ENCODE measurements around the gene E2F6.
A peak's percentile ranks its signal among the peaks of the same experiment; 100 is the strongest.

Gene E2F6

GRCh38 chr2:11456251-11456650 lies 9.7 kb downstream of the E2F6 start:
- DNase-seq, result no peak

GRCh38 chr2:11454824-11455223 lies 11.1 kb downstream of the E2F6 start:
- DNase-seq, result no peak

- DNase-seq, result no peak
Measured at GRCh38 chr2:11450791-11451190, 15.2 kb downstream of the E2F6 start.

- DNase-seq, result peak in 1 of 2 donors; percentile 17
Measured at GRCh38 chr2:11446733-11447248, 19.2 kb downstream of the E2F6 start.

- DNase-seq, result no peak
Measured at GRCh38 chr2:11444737-11445136, 21.2 kb downstream of the E2F6 start.

GRCh38 chr2:11438555-11439080 lies 27.3 kb downstream of the E2F6 start:
- DNase-seq, result no peak

GRCh38 chr2:11437602-11438001 lies 28.4 kb downstream of the E2F6 start:
- no peak for DNase-seq

GRCh38 chr2:11435036-11435435 lies 30.9 kb downstream of the E2F6 start:
- DNase-seq, result no peak

GRCh38 chr2:11434443-11434842 lies 31.5 kb downstream of the E2F6 start:
- DNase-seq, result no peak

GRCh38 chr2:11433822-11434221 lies 32.1 kb downstream of the E2F6 start:
- no peak for DNase-seq

- DNase-seq, result no peak
Measured at GRCh38 chr2:11430729-11431128, 35.2 kb downstream of the E2F6 start.

GRCh38 chr2:11427224-11427623 lies 38.7 kb downstream of the E2F6 start:
- no peak for DNase-seq

GRCh38 chr2:11422901-11423435 lies 43.0 kb downstream of the E2F6 start:
- no peak for DNase-seq

- no peak for DNase-seq
Measured at GRCh38 chr2:11422491-11422865, 43.5 kb downstream of the E2F6 start.

- DNase-seq, result no peak
Measured at GRCh38 chr2:11421863-11422490, 44.0 kb downstream of the E2F6 start.

- DNase-seq, result no peak
Measured at GRCh38 chr2:11420671-11421070, 45.3 kb downstream of the E2F6 start.

- no peak for DNase-seq
Measured at GRCh38 chr2:11420190-11420589, 45.8 kb downstream of the E2F6 start.

- no peak for DNase-seq
Measured at GRCh38 chr2:11419781-11420180, 46.2 kb downstream of the E2F6 start.

GRCh38 chr2:11417946-11418585 lies 47.9 kb downstream of the E2F6 start:
- no peak for DNase-seq

GRCh38 chr2:11416931-11417330 lies 49.0 kb downstream of the E2F6 start:
- DNase-seq, result no peak

- DNase-seq, result no peak
Measured at GRCh38 chr2:11416186-11416585, 49.8 kb downstream of the E2F6 start.

GRCh38 chr2:11414372-11415124 lies 51.4 kb downstream of the E2F6 start:
- DNase-seq, result no peak

GRCh38 chr2:11412449-11412810 lies 53.5 kb downstream of the E2F6 start:
- no peak for DNase-seq
